ENCODE results near the gene FBXL19. TPM values are rescaled to one million over a fixed set of nuclear protein-coding genes. Genes with fewer than 3 reads are reported as not detected.

FBXL19 gene
- total and polyA plus RNA-seq, 9 of the 15 experiments (the other 6 are each of a cell fraction or from before 2014, with no cell fraction given): 0.13 to 48.0 (median 13.5) TPM; not detected in 1

DNA sequence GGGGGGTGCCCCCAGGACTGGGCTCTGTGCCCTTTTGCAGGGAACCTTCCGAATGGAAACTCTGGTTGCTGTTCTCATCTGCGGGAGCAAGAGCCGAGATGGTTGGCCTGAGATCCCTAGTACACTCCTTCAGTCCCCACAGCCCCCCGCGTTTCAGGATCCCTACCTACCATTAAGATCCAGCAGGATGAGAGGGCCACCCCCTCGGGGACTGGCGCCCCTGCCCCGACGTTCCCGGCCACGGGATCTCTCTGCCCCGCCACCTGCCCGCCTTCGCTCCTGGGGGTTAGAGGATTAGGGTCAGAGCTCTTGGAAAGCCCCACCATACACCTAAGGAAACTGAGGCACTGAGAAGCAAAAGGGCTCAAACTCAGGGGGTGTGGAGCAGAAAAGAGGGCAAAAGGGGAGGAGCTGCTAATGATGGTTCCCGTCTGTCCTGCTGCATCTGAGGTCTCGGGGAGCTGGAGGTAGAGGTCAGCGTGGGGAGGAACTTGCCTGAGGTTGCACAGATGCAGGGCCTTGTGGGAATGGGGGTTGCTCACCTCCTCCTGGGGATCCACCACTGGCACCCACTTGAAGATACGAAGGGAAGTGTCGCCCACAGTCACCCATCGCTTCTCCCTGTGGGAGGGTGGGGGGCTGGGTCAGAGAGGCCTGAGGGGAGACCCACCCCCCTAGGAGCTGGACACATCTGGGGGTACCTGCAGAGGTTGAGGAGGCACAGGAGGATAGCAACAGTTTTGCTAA lies 30.5 kb upstream of the FBXL19 start (continued):
- TF ChIP-seq GTF2F1 (IDR thresholded peaks at IDR 0.05; ENCODE audit: low read depth, low read length) (no peak), CBX1 (IDR thresholded peaks at IDR 0.05; ENCODE audit: low read depth) (no peak), SIRT6 (IDR thresholded peaks at IDR 0.05; ENCODE audit: low read depth, low read length) (no peak), ZNF140 (CRISPR knock-in tag; IDR thresholded peaks at IDR 0.05) (no peak), ZNF354B (CRISPR knock-in tag; IDR thresholded peaks at IDR 0.05) (no peak), ZNF12 (CRISPR knock-in tag; IDR thresholded peaks at IDR 0.05) (0 out of 2 replicates have a peak, but pooled peaks have one; percentile 16), BDP1 (IDR thresholded peaks at IDR 0.05; ENCODE audit: insufficient read depth, insufficient read length) (no peak), SMARCC2 (IDR thresholded peaks at IDR 0.05; ENCODE audit: low read depth) (no peak), ZC3H11A (IDR thresholded peaks at IDR 0.05; ENCODE audit: low read depth, low read length) (no peak), TEAD4 (IDR thresholded peaks at IDR 0.05; ENCODE audit: low read length) (no peak), TEAD4 (CRISPR knock-in tag; IDR thresholded peaks at IDR 0.05; ENCODE audit: borderline replicate concordance) (0 out of 2 replicates have a peak, but pooled peaks have one; percentile 17), MXD1 (CRISPR knock-in tag; IDR thresholded peaks at IDR 0.05; ENCODE audit: borderline replicate concordance, poor library complexity, severe bottlenecking) (no peak), ATF2 (CRISPR knock-in tag; IDR thresholded peaks at IDR 0.05) (no peak), IRF9 (tag; IDR thresholded peaks at IDR 0.05) (no peak), HSF4 (CRISPR knock-in tag; IDR thresholded peaks at IDR 0.05; ENCODE audit: borderline replicate concordance) (0 out of 2 replicates have a peak, but pooled peaks have one; percentile 26)
- TF ChIP-seq, protein P1, sequence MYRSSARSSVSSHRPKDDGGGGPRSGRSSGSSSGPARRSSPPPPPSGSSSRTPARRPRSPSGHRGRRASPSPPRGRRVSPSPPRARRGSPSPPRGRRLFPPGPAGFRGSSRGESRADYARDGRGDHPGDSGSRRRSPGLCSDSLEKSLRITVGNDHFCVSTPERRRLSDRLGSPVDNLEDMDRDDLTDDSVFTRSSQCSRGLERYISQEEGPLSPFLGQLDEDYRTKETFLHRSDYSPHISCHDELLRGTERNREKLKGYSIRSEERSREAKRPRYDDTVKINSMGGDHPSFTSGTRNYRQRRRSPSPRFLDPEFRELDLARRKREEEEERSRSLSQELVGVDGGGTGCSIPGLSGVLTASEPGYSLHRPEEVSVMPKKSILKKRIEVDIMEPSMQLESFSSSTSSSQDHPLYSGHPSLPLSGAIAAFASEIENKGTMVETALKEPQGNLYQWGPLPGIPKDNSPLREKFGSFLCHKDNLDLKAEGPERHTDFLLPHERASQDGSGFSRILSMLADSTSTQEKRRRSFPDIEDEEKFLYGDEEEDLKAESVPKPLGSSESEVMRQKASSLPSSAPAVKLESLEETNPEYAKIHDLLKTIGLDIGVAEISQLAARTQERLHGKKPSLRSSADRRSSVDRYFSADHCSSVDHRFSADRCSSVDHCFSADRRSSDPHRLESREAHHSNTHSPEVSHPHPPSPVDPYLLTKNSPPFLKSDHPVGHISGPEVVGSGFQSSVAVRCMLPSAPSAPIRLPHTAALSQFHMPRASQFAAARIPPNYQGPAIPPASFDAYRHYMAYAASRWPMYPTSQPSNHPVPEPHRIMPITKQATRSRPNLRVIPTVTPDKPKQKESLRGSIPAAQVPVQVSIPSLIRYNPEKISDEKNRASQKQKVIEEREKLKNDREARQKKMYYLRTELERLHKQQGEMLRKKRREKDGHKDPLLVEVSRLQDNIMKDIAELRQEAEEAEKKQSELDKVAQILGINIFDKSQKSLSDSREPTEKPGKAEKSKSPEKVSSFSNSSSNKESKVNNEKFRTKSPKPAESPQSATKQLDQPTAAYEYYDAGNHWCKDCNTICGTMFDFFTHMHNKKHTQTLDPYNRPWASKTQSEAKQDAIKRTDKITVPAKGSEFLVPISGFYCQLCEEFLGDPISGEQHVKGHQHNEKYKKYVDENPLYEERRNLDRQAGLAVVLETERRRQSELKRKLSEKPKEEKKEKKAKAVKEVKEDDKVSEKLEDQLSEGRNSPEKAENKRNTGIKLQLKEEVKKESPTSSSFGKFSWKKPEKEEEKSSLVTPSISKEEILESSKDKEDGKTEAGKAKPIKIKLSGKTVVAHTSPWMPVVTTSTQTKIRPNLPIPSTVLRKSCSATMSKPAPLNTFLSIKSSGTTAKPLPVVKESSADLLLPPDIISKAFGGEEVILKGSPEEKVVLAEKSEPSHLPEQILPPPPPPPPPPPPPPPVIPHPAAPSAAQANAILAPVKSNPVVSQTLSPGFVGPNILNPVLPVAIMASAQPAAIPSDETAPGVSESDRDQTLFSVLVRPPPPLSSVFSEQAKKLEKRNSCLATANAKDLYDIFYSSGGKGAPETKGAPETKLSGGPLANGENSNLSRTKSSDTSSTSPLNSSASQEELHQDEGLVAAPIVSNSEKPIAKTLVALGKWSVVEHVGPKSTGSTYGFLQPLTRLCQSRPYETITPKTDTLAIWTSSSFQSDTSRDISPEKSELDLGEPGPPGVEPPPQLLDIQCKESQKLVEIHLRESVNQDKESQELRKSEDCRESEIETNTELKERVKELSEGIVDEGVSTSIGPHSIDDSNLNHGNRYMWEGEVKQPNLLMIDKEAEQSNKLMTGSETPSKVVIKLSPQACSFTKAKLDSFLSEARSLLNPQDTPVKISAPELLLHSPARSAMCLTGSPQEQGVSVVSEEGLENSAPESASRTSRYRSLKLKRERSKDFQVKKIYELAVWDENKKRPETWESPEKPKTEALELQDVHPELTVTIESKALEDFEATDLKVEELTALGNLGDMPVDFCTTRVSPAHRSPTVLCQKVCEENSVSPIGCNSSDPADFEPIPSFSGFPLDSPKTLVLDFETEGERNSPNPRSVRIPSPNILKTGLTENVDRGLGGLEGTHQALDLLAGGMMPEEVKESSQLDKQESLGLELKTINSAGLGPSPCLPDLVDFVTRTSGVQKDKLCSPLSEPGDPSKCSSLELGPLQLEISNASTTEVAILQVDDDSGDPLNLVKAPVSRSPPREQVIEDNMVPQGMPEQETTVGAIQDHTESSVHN (IDR thresholded peaks at IDR 0.05; ENCODE audit: borderline replicate concordance in 1 of 2, low read depth in 1 of 2): no peak

All from K562 (cell line).